Measurements from ENCODE around the gene MOB3A.
A peak's percentile ranks its signal among the peaks of the same experiment; 100 is the strongest.

MOB3A gene

GRCh38 chr19:2113439-2114211 is 17.5 kb upstream of the MOB3A start:
- H3K4me3 ChIP-seq (ENCODE audit: low read depth, low read length): no peak overlapping the region
- TF ChIP-seq, protein P1, sequence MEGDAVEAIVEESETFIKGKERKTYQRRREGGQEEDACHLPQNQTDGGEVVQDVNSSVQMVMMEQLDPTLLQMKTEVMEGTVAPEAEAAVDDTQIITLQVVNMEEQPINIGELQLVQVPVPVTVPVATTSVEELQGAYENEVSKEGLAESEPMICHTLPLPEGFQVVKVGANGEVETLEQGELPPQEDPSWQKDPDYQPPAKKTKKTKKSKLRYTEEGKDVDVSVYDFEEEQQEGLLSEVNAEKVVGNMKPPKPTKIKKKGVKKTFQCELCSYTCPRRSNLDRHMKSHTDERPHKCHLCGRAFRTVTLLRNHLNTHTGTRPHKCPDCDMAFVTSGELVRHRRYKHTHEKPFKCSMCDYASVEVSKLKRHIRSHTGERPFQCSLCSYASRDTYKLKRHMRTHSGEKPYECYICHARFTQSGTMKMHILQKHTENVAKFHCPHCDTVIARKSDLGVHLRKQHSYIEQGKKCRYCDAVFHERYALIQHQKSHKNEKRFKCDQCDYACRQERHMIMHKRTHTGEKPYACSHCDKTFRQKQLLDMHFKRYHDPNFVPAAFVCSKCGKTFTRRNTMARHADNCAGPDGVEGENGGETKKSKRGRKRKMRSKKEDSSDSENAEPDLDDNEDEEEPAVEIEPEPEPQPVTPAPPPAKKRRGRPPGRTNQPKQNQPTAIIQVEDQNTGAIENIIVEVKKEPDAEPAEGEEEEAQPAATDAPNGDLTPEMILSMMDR (IDR thresholded peaks at IDR 0.05; ENCODE audit: low read depth, low read length): no peak
- TF ChIP-seq, protein P2, sequence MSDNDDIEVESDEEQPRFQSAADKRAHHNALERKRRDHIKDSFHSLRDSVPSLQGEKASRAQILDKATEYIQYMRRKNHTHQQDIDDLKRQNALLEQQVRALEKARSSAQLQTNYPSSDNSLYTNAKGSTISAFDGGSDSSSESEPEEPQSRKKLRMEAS (IDR thresholded peaks at IDR 0.05; ENCODE audit: low read depth, low read length): no peak
- TF ChIP-seq POLR2A (IDR thresholded peaks at IDR 0.05; ENCODE audit: extremely low read depth, insufficient read length): no peak
- TF ChIP-seq MYC (IDR thresholded peaks at IDR 0.05; ENCODE audit: low read depth, low read length): no peak
- peak; percentile 60 for DNase-seq (ENCODE audit: low read depth)

DNA sequence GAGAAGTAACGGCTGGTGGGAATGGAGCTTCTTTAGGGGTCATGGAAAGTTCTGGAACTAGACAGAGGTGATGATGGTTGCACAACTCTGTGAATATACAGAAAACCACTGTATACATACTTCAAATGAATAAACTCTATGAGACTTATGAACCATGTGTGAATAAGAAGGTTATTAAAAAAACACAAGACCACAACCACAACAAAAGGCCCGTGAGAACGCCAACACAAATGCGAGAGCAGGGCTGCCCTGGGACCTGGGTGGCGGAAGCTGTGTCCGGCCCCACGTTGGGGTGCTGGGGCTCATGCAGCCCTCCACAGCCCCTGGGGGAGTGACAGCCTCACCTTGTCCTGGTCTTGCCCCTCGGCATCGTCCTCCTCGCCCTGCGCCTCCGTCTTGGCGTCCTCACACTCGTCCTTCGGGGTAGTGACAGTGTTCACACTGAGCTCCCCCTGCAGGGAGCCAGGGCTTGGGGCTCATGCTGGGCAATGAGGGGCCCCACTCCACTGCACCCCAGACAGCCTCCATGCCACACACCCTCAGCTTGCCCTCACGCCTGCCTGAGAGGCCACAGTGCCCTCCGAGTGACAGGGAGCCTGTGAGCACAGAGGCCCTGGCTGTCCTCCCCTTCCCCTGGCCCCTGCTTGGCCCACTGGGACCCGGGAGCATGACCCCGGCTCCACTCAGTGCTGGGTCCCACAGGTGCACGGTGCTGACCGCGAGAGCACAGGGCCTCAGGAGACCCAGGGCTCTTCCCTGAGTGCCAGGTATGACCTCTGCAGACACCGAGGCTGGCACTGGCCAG is 16.6 kb upstream of the MOB3A start:
- TF ChIP-seq, protein P1 (IDR thresholded peaks at IDR 0.05; ENCODE audit: low read depth, low read length): no peak
- TF ChIP-seq MYC (IDR thresholded peaks at IDR 0.05; ENCODE audit: low read depth, low read length) (no peak), POLR2A (IDR thresholded peaks at IDR 0.05; ENCODE audit: extremely low read depth, insufficient read length) (no peak)
- TF ChIP-seq, protein P2 (IDR thresholded peaks at IDR 0.05; ENCODE audit: low read depth, low read length): no peak
- no peak overlapping the region for H3K4me3 ChIP-seq (ENCODE audit: low read depth, low read length)
- no peak for DNase-seq (ENCODE audit: low read depth)

GRCh38 chr19:2111886-2112285 is 15.8 kb upstream of the MOB3A start:
- no peak overlapping the region for H3K4me3 ChIP-seq (ENCODE audit: low read depth, low read length)
- DNase-seq (ENCODE audit: low read depth): no peak
- TF ChIP-seq MYC (IDR thresholded peaks at IDR 0.05; ENCODE audit: low read depth, low read length): no peak
- TF ChIP-seq, protein P1 (IDR thresholded peaks at IDR 0.05; ENCODE audit: low read depth, low read length): no peak
- TF ChIP-seq POLR2A (IDR thresholded peaks at IDR 0.05; ENCODE audit: extremely low read depth, insufficient read length): no peak
- TF ChIP-seq, protein P2 (IDR thresholded peaks at IDR 0.05; ENCODE audit: low read depth, low read length): no peak

GRCh38 chr19:2111425-2111824 is 15.3 kb upstream of the MOB3A start:
- TF ChIP-seq POLR2A (IDR thresholded peaks at IDR 0.05; ENCODE audit: extremely low read depth, insufficient read length) (no peak), MYC (IDR thresholded peaks at IDR 0.05; ENCODE audit: low read depth, low read length) (no peak)
- TF ChIP-seq, protein P2 (IDR thresholded peaks at IDR 0.05; ENCODE audit: low read depth, low read length): no peak
- TF ChIP-seq, protein P1 (IDR thresholded peaks at IDR 0.05; ENCODE audit: low read depth, low read length): no peak
- H3K4me3 ChIP-seq (ENCODE audit: low read depth, low read length): no peak overlapping the region
- DNase-seq (ENCODE audit: low read depth): no peak

- no peak overlapping the region for H3K4me3 ChIP-seq (ENCODE audit: low read depth, low read length)
- TF ChIP-seq MYC (IDR thresholded peaks at IDR 0.05; ENCODE audit: low read depth, low read length) (no peak), POLR2A (IDR thresholded peaks at IDR 0.05; ENCODE audit: extremely low read depth, insufficient read length) (no peak)
- TF ChIP-seq, protein P1 (IDR thresholded peaks at IDR 0.05; ENCODE audit: low read depth, low read length): no peak
- TF ChIP-seq, protein P2 (IDR thresholded peaks at IDR 0.05; ENCODE audit: low read depth, low read length): no peak
- no peak for DNase-seq (ENCODE audit: low read depth)
Observed at GRCh38 chr19:2110822-2111221, 14.7 kb upstream of the MOB3A start.

Data from NB4 (cell line).